ENCODE measurements around the gene P2RY1. TPM values are rescaled to one million over a fixed set of nuclear protein-coding genes. Genes with fewer than 3 reads are reported as not detected.

The P2RY1 gene
- total and polyA plus RNA-seq, 7 donors: 0.25 to 1.4 (median 0.97) TPM

DNA sequence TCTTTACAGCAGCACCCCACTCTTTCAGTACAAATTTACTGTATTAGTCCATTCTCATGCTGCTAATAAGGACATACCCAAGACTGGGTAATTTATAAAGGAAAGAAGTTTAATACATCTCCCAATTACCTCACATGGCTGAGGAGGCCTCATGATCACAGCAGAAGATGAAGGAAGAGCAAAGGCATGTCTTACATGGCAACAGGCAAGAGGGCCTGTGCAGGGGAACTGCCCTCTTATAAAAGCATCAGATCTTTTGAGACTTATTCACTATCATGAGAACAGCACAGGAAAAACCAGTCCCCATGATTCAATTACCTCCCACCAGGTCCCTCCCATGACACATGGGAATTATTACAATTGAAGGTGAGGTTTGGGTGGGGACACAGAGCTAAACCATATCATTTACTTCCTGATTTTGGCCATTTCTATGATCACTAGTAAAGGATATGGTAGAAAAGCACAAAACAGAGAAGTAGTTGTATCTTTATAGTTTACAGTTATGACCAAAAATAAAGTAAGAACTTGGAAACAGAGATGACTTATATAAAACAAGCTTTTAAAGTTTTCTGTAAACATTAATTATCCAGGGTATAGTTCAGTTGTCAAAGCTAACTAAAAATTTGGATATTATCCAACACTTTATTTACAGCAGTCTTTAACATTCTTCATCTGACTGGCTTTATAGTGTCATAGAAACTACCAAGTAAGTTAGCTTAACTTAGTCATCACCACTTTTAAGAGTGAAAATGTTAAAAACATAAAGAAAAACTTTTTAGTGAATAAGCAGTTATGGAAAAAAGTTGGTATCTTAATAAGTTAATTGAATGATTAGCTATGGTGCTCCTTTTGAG, 40.2 kb downstream of the P2RY1 start:
- TF ChIP-seq, protein P1, sequence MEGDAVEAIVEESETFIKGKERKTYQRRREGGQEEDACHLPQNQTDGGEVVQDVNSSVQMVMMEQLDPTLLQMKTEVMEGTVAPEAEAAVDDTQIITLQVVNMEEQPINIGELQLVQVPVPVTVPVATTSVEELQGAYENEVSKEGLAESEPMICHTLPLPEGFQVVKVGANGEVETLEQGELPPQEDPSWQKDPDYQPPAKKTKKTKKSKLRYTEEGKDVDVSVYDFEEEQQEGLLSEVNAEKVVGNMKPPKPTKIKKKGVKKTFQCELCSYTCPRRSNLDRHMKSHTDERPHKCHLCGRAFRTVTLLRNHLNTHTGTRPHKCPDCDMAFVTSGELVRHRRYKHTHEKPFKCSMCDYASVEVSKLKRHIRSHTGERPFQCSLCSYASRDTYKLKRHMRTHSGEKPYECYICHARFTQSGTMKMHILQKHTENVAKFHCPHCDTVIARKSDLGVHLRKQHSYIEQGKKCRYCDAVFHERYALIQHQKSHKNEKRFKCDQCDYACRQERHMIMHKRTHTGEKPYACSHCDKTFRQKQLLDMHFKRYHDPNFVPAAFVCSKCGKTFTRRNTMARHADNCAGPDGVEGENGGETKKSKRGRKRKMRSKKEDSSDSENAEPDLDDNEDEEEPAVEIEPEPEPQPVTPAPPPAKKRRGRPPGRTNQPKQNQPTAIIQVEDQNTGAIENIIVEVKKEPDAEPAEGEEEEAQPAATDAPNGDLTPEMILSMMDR (IDR thresholded peaks at IDR 0.05): no peak
- ATAC-seq: no peak
- intact Hi-C loops (cut with DNase I): no loop called here

DNA sequence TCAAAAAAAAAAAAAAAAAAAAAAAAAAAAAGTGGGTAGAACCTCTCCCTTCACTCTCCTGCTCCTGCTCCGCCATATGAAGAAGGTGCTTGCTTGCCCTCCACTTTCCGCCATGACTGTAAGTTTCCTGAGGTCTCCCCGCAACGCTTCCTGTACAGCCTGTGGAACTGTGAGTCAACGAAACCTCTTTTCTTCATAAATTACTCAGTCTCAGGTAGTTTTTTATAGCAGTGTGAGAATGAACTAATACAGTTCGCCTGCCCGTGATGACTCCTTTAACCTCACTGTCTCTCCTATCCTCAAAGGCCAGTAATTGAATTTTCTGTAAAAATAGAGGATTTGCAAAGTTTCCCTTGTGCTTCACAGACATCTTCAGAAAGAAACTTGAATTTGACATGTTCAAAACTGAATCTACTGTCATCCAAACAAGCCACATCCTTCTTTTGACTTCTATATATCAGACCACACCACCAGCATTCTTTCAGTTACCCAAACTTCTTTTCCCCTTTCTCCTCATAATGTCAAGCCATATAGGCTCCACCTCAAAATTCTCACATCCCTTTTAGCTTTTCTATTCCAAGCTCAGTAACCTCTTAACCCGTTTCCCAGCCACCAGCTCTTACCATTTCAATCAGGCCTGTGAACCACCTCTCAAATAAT, 44.3 kb downstream of the P2RY1 start:
- TF ChIP-seq, protein P1 (IDR thresholded peaks at IDR 0.05): no peak
- 89 to 92% (median 90%) methylated on average over 8 of the region's 8 CpGs for WGBS, 3 donors
- H3K36me3 ChIP-seq (ENCODE audit: insufficient read depth in 1 of 2, low read depth in 1 of 2): no peaks in the 10 kb centered on the region

More for the DNA sequence above, 40.2 kb downstream of the P2RY1 start:
- Histone ChIP-seq H3K27me3 (ENCODE audit: insufficient read depth in 3 of 3, low read length in 2 of 3) (no peaks in the 10 kb centered on the region), H3K4me1 (no peaks in the 10 kb centered on the region), H3K4me3 (no peak overlapping the region), H3K9me3 (no peaks in the 10 kb centered on the region), H3K27ac (no peak overlapping the region), H3K36me3 (ENCODE audit: insufficient read depth in 1 of 2, low read depth in 1 of 2) (no peaks in the 10 kb centered on the region)
- no peak for DNase-seq

DNA sequence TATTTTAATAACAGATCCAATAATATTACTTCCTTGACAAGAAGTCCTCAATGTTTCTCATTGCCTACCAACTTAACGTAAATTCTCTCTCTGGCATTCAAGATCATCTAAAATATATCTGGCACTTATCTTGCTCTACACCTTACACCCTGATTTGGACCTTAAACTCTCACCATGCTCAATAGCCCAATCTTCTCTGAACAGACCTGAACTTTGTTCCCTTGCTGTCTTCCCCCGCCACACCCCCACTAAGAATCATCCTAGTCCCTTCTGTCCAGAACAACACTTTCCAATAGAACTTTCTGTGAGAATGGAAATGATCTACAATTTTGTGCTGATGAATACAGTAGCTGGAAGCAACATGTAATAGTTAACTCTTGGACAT, 44.9 kb downstream of the P2RY1 start:
- no peaks in the 10 kb centered on the region for H3K27me3 ChIP-seq (ENCODE audit: insufficient read depth in 3 of 3, low read length in 2 of 3)
- DNase-seq (no peak), ATAC-seq (no peak)
- H3K9me3 ChIP-seq: no peaks in the 10 kb centered on the region
- 59 to 93% (median 75%) methylated on average over 2 of the region's 2 CpGs for WGBS, 3 donors
- H3K36me3 ChIP-seq (ENCODE audit: insufficient read depth in 1 of 2, low read depth in 1 of 2): no peaks in the 10 kb centered on the region
- H3K4me1 ChIP-seq: no peaks in the 10 kb centered on the region
- intact Hi-C loops (cut with DNase I): no loop called here
- H3K27ac ChIP-seq: no peak overlapping the region
- no peak overlapping the region for H3K4me3 ChIP-seq
- TF ChIP-seq, protein P1 (IDR thresholded peaks at IDR 0.05): no peak

More for the DNA sequence above, 44.3 kb downstream of the P2RY1 start:
- Histone ChIP-seq H3K27me3 (ENCODE audit: insufficient read depth in 3 of 3, low read length in 2 of 3) (no peaks in the 10 kb centered on the region), H3K9me3 (no peaks in the 10 kb centered on the region), H3K4me1 (no peaks in the 10 kb centered on the region), H3K4me3 (no peak overlapping the region), H3K27ac (no peak overlapping the region)
- DNase-seq (no peak), ATAC-seq (no peak)
- intact Hi-C loops (cut with DNase I): no loop called here

DNA sequence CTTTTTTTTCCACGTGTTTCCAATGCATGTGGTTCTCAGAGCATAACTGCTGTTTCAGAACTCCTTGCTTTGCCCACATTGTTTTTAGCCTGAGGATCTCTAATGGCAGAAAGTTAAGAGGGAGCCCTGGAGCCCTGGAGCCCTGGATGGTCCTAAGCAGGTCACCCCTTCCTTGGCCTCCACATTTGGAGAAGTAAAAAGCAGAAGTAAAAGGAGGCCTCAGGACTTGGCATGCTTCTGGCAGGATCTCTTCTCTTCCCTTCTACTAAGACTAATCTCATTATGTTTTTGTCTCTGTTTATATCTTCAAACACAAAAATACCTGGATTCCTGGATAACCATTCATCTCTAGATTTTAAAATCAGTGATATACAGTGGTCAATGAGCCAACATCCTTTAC, 50.1 kb downstream of the P2RY1 start:
- ATAC-seq (no peak), DNase-seq (no peak)
- H3K4me1 ChIP-seq: no peaks in the 10 kb centered on the region
- H3K27me3 ChIP-seq (ENCODE audit: insufficient read depth in 3 of 3, low read length in 2 of 3): no peaks in the 10 kb centered on the region
- H3K4me3 ChIP-seq: no peak overlapping the region
- no peaks in the 10 kb centered on the region for H3K36me3 ChIP-seq (ENCODE audit: insufficient read depth in 1 of 2, low read depth in 1 of 2)
- TF ChIP-seq, protein P1 (IDR thresholded peaks at IDR 0.05): no peak
- intact Hi-C loops (cut with DNase I): no loop called here
- H3K9me3 ChIP-seq: no peaks in the 10 kb centered on the region
- WGBS, 3 donors: 30 to 65% (median 38%) methylated on average over 1 of the region's 1 CpG
- H3K27ac ChIP-seq: no peak overlapping the region
